ENCODE data around the gene EHMT1. TPM values are rescaled to one million over a fixed set of nuclear protein-coding genes. Genes with fewer than 3 reads are reported as not detected.

The EHMT1 gene
- total and polyA plus RNA-seq, 9 of the 15 experiments (the other 6 are each of a cell fraction or from before 2014, with no cell fraction given): 2.2 to 76.0 (median 36.4) TPM

DNA sequence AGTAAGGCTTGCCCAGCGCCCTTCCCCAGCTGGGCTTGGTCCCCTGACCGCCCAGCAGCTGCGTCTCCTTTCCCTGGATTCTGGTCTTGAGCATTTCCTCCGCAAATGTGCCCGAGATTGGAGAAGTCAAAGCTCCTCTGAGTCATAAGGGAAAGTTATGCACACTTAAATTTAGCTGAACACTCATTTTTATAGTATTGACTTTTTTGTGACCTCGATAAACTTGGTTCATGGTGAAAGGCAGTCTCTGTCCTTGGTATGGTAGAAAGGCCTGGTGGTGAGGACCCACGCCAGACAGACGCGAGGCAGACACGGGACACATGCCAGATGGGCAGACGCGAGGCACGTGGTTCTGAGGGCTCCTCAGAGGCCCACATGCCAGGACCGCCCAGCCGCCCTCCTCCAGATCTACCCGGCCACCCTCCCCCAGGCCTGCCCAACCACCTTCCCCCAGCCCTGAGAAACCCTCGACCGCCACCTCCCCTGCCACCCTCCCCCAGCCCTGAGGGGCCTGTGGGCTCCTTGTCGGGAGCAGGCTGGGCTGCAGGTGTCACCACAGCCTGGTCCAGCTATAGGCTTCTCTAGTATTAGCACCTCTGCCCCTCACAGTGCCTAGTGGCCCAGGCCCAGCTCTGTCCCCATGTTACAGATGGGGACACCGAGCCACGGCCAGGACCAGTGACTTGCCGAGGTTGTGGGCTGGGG, 197.9 kb downstream of the EHMT1 start:
- peaks cover 0 to 2% of the 10 kb centered on the region in 2 experiments; a peak in 2 of 5 replicates for H3K4me1 ChIP-seq (replicated peaks in 1 of 2; ENCODE audit: control insufficient read depth in 2 of 2, insufficient read depth in 2 of 2, low read length in 2 of 2)
- no peak overlapping the region for H3K9ac ChIP-seq (ENCODE audit: insufficient read depth in 1 of 2, low read depth in 2 of 2, low read length in 2 of 2)
- FAIRE-seq (no peak), DNase-seq (ENCODE audit: extremely low read depth in 1 of 4, low spot score in 3 of 4) (no peak), ATAC-seq (no peak)
- peaks cover 73% of the 10 kb centered on the region for H3K36me3 ChIP-seq (ENCODE audit: control insufficient read depth, insufficient read depth, low read length)
- no peaks in the 10 kb centered on the region for H3K79me2 ChIP-seq (ENCODE audit: control insufficient read depth, insufficient read depth, low read length)
- ChIA-PET POLR2A (no interaction called here), CTCF (ENCODE audit: low intra/inter-chr PET ratio) (interaction anchor here (0.6 kb wide), 1 partner anchor 306 kb away, joined by 3 read pairs; no protein-coding TSS in a partner anchor)
- no peak overlapping the region for H3K27ac ChIP-seq (ENCODE audit: extremely low read depth, low read depth, low read length)
- no peak overlapping the region for H3K4me2 ChIP-seq (ENCODE audit: insufficient read depth, low read length)
- no peak overlapping the region for H2AFZ ChIP-seq (ENCODE audit: low read depth, low read length)
- no TSS peak for BruUV-seq (replicated peaks)
- H4K20me1 ChIP-seq (replicated peaks; ENCODE audit: control insufficient read depth, insufficient read depth, low read length): no peaks in the 10 kb centered on the region
- WGBS (ENCODE audit: insufficient coverage, low coverage, missing lambda C conversion rate): 96% methylated on average over 11 of the region's 22 CpGs
- intact Hi-C loops (cut with micrococcal nuclease) (no loop called here), in situ Hi-C loops (cut with MboI) (no loop called here)
- H3K27me3 ChIP-seq (ENCODE audit: control insufficient read depth in 2 of 2, insufficient read depth in 2 of 2, low read length in 2 of 2): no peaks in the 10 kb centered on the region
- no peak overlapping the region for H3K4me3 ChIP-seq
- TF ChIP-seq EP400 (IDR thresholded peaks at IDR 0.05): no peak
- TF ChIP-seq LARP7 (IDR thresholded peaks at IDR 0.05): no peak
- TF ChIP-seq DMBX1 (CRISPR knock-in tag; IDR thresholded peaks at IDR 0.05; ENCODE audit: borderline replicate concordance): no peak
- no peak for TF ChIP-seq ETS2 (tag; IDR thresholded peaks at IDR 0.05; ENCODE audit: borderline replicate concordance, poor library complexity, severe bottlenecking)
- TF ChIP-seq, protein P1, sequence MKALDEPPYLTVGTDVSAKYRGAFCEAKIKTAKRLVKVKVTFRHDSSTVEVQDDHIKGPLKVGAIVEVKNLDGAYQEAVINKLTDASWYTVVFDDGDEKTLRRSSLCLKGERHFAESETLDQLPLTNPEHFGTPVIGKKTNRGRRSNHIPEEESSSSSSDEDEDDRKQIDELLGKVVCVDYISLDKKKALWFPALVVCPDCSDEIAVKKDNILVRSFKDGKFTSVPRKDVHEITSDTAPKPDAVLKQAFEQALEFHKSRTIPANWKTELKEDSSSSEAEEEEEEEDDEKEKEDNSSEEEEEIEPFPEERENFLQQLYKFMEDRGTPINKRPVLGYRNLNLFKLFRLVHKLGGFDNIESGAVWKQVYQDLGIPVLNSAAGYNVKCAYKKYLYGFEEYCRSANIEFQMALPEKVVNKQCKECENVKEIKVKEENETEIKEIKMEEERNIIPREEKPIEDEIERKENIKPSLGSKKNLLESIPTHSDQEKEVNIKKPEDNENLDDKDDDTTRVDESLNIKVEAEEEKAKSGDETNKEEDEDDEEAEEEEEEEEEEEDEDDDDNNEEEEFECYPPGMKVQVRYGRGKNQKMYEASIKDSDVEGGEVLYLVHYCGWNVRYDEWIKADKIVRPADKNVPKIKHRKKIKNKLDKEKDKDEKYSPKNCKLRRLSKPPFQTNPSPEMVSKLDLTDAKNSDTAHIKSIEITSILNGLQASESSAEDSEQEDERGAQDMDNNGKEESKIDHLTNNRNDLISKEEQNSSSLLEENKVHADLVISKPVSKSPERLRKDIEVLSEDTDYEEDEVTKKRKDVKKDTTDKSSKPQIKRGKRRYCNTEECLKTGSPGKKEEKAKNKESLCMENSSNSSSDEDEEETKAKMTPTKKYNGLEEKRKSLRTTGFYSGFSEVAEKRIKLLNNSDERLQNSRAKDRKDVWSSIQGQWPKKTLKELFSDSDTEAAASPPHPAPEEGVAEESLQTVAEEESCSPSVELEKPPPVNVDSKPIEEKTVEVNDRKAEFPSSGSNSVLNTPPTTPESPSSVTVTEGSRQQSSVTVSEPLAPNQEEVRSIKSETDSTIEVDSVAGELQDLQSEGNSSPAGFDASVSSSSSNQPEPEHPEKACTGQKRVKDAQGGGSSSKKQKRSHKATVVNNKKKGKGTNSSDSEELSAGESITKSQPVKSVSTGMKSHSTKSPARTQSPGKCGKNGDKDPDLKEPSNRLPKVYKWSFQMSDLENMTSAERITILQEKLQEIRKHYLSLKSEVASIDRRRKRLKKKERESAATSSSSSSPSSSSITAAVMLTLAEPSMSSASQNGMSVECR (CRISPR knock-in tag; IDR thresholded peaks at IDR 0.05): no peak
- no peak for TF ChIP-seq TAF1 (IDR thresholded peaks at IDR 0.05; ENCODE audit: control insufficient read depth, extremely low read depth, insufficient read depth, low read length, severe bottlenecking)
- TF ChIP-seq, protein P2, sequence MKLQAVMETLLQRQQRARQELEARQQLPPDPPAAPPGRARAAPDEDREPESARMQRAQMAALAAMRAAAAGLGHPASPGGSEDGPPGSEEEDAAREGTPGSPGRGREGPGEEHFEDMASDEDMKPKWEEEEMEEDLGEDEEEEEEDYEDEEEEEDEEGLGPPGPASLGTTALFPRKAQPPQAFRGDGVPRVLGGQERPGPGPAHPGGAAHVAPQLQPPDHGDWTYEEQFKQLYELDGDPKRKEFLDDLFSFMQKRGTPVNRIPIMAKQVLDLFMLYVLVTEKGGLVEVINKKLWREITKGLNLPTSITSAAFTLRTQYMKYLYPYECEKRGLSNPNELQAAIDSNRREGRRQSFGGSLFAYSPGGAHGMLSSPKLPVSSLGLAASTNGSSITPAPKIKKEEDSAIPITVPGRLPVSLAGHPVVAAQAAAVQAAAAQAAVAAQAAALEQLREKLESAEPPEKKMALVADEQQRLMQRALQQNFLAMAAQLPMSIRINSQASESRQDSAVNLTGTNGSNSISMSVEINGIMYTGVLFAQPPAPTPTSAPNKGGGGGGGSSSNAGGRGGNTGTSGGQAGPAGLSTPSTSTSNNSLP (IDR thresholded peaks at IDR 0.05; ENCODE audit: borderline replicate concordance, low read depth, low read length): no peak
- H3K9me3 ChIP-seq (replicated peaks; ENCODE audit: control insufficient read depth, insufficient read depth, low read depth, low read length): peaks cover 7% of the 10 kb centered on the region; the same call in 1 of the 2 replicates
- no peaks in the 10 kb centered on the region for H3K9me1 ChIP-seq (ENCODE audit: control insufficient read depth, insufficient read depth, low read length)
